CD4-positive, alpha-beta memory T cell (primary cell): ENCODE measurements around the gene CX3CL1. TPM values are rescaled to one million over a fixed set of nuclear protein-coding genes. Genes with fewer than 3 reads are reported as not detected.

Experiments used
- CTCF ChIA-PET: fragments of 350-600 bp; sonication (Branson Sonifier 250); formaldehyde crosslinking; loops from one replicate; lab custom pipeline; 2021; ENCODE audit warnings: inconsistent platforms; ENCODE audit not compliant: partially characterized antibody; lab: Charles Lee
- POLR2A ChIA-PET: fragments of 350-600 bp; sonication (Branson Sonifier 250); formaldehyde crosslinking; loops from one replicate; lab custom pipeline; 2021; ENCODE audit not compliant: partially characterized antibody; lab: Charles Lee
- DNase-seq, 5 donors: peaks; one replicate each; pipeline versions ENCODE4 v3.0.0 to v3.0.0-alpha.2; 2020 to 2022; ENCODE audit warnings: mixed read lengths in 1 of 5
- H3K27ac ChIP-seq: one replicate; pipeline ENCODE4 v1.7.0; 2013; ENCODE audit warnings: low read depth, low read length
- H3K27me3 ChIP-seq: 2 replicates; pipeline ENCODE4 v1.7.0; 2013; ENCODE audit warnings: mild to moderate bottlenecking, low read length, moderate library complexity; ENCODE audit not compliant: insufficient read depth
- H3K36me3 ChIP-seq: 2 replicates; pipeline ENCODE4 v1.7.0; 2013; ENCODE audit warnings: mild to moderate bottlenecking, low read length, moderate library complexity; ENCODE audit not compliant: insufficient read depth
- H3K4me1 ChIP-seq: 2 replicates; pipeline ENCODE4 v1.7.0; 2013; ENCODE audit warnings: mild to moderate bottlenecking, low read length, moderate library complexity; ENCODE audit not compliant: insufficient read depth
- H3K4me3 ChIP-seq, 2 donors: one replicate each; pipeline ENCODE4 v1.7.0; 2013; ENCODE audit warnings: low read length in 2 of 2, mild to moderate bottlenecking in 1 of 2
- H3K9me3 ChIP-seq, 2 donors: one replicate each; pipeline ENCODE4 v1.7.0; 2013; ENCODE audit warnings: low read length in 2 of 2, control low read depth in 1 of 2; ENCODE audit not compliant: control insufficient read depth in 1 of 2
- H3K27ac Mint-ChIP-seq, 7 donors: one replicate each; pipeline ENCODE4 v1.8.0; 2020 to 2021; ENCODE audit warnings: mixed read lengths in 7 of 7, mild to moderate bottlenecking in 6 of 7, inconsistent platforms in 3 of 7, moderate library complexity in 3 of 7
- H3K27me3 Mint-ChIP-seq, 2 donors: one replicate each; pipeline ENCODE4 v1.8.0; 2020 to 2021; ENCODE audit warnings: mixed read lengths in 2 of 2
- H3K36me3 Mint-ChIP-seq, 2 donors: one replicate each; pipeline ENCODE4 v1.8.0; 2020 to 2021; ENCODE audit warnings: mixed read lengths in 2 of 2, inconsistent platforms in 1 of 2, mild to moderate bottlenecking in 1 of 2
- H3K4me1 Mint-ChIP-seq, 4 donors: one replicate each; pipeline ENCODE4 v1.8.0; 2020 to 2021; ENCODE audit warnings: mixed read lengths in 4 of 4, mild to moderate bottlenecking in 1 of 4
- H3K4me3 Mint-ChIP-seq, 8 donors: one replicate each; pipeline ENCODE4 v1.8.0; 2020 to 2021; ENCODE audit warnings: mixed read lengths in 8 of 8, mild to moderate bottlenecking in 7 of 8, moderate library complexity in 6 of 8, inconsistent platforms in 3 of 8
- H3K9me3 Mint-ChIP-seq, 8 donors: one replicate each; pipeline ENCODE4 v1.8.0; 2020 to 2021; ENCODE audit warnings: mixed read lengths in 8 of 8, mild to moderate bottlenecking in 5 of 8, inconsistent platforms in 3 of 8, moderate library complexity in 1 of 8
- intact Hi-C: fragments of 100-400 bp; cut with micrococcal nuclease; formaldehyde crosslinking; loops from one replicate; pipeline ENCODE4 v1.15.1; 2023
- polyA plus RNA-seq, 2 donors: library from polyadenylated mRNA; unstranded; fragments of 300-500 nt; fragmentation: Illumina TruSeq; gene quantifications; one replicate each; pipeline ENCODE4 v1.2.3, GENCODE V29; 2021
- total RNA-seq, 2 experiments: library from RNA; stranded (reverse); gene quantifications; one replicate each; pipeline ENCODE4 v1.2.3, GENCODE V29; 2021

Gene CX3CL1
- total and polyA plus RNA-seq, 4 experiments from 2014 or later, result not detected

DNA sequence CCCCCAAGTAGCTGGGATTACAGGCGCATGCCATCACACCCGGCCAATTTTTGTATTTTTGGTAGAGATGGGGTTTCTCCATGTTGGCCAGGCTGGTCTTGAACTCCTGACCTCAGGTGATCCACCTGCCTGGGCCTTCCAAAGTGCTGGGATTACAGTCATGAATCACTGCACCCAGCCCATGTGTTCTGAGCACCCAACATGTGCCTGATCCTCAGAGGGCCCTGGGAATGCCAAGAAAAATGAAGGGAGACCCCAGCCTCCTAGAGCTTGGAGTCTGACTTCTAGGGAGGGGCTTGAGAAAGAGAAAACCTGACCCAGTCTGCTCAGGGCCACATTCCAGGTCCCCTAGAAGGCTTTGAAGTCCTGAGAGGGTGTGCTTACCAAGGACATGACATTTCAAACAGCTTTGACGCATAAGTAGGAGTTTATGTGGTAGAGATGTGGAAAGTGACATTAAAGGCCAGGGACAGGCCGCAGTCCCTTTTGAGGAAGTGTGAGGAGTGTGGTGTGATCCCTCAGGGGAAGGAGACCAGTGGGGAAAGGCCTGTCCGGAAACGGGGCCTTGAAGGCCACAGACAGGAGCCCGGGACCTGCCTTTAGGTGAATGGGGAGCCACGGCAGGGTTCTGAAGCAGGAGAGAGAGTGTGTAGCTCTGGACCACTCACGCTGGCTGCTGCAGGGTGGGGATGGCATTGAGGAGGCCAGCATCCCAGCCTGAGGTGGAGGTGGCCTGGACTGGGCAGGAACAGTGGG lies 14.8 kb upstream of the CX3CL1 start:
- Mint-ChIP-seq H3K4me1 (no peaks in the 10 kb centered on the region), H3K27ac (peak overlapping the region in 3 of 7 donors; percentile 16 to 61 (median 39)), H3K36me3 (no peaks in the 10 kb centered on the region), H3K4me3 (no peak overlapping the region), H3K9me3 (no peaks in the 10 kb centered on the region), H3K27me3 (peaks cover 2 to 3% of the 10 kb centered on the region in 2 donors)
- H3K27ac ChIP-seq, result no peak overlapping the region
- no peaks in the 10 kb centered on the region for H3K9me3 ChIP-seq
- CTCF ChIA-PET, result no interaction called here
- no peaks in the 10 kb centered on the region for H3K4me1 ChIP-seq
- intact Hi-C loops, result no loop called here
- POLR2A ChIA-PET, result no interaction called here
- H3K27me3 ChIP-seq, result no peaks in the 10 kb centered on the region
- no peaks in the 10 kb centered on the region for H3K36me3 ChIP-seq
- no peak for DNase-seq
- no peak overlapping the region for H3K4me3 ChIP-seq

DNA sequence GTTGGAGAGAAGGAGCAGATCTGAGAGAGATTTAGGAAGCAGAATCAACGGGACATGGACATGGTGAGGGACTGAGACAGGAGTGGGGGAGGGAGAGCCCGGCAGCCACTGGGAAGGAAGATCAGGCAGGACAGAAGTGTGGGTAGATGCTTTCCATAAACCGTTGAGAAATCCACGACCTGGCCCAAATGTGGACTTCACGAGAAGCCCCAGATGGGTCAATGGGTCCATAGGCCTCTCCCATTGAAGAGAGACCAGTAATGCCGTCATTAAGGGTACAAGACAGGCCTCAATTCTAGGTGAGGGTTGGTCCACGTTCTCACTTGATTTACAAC lies 14.2 kb upstream of the CX3CL1 start:
- Mint-ChIP-seq H3K4me3 (no peak overlapping the region), H3K9me3 (no peaks in the 10 kb centered on the region), H3K4me1 (no peaks in the 10 kb centered on the region), H3K27ac (peak overlapping the region in 1 of 7 donors; percentile 61), H3K27me3 (peaks cover 2 to 3% of the 10 kb centered on the region in 2 donors), H3K36me3 (no peaks in the 10 kb centered on the region)
- Histone ChIP-seq H3K4me3 (no peak overlapping the region), H3K27ac (no peak overlapping the region), H3K36me3 (no peaks in the 10 kb centered on the region), H3K4me1 (no peaks in the 10 kb centered on the region), H3K9me3 (no peaks in the 10 kb centered on the region), H3K27me3 (no peaks in the 10 kb centered on the region)
- POLR2A ChIA-PET, result no interaction called here
- intact Hi-C loops, result no loop called here
- CTCF ChIA-PET, result no interaction called here
- no peak for DNase-seq

DNA sequence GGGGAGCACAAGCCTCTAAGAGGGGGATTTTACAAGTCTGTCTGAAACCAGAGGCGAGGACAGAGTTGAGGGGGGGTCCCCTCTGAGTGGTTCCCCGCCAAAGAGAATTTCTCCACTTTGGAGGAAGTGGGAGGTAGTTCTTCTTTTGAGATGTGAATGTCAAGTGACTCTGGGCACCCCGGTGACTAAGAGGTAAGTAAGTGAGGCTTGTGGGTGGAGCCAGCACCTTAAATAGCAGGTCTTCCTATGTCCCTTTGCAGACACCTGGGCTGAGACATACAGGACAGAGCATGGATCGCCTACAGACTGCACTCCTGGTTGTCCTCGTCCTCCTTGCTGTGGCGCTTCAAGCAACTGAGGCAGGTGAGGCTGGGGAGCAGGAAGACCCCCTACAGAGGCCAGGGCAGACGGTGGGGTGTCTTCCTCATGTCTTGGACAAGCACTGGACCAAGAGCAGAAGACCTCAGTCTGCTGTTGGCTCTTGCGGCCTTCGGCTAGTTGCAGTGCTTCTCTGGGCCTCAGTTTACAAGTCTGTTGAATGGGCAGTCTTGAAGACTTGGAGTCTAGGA lies 13.7 kb upstream of the CX3CL1 start, which contains the start of gene CCL22:
Gene CCL22, plus strand, starts transcription at position 257 of the 569 bp plus-strand sequence. Its CDS starts 34 bp downstream, at position 291.
- Histone ChIP-seq H3K36me3 (no peaks in the 10 kb centered on the region), H3K27me3 (no peaks in the 10 kb centered on the region), H3K4me1 (no peaks in the 10 kb centered on the region), H3K9me3 (no peaks in the 10 kb centered on the region), H3K4me3 (no peak within 1 kb of the TSS), H3K27ac (no peak within 1 kb of the TSS)
- Mint-ChIP-seq H3K9me3 (no peaks in the 10 kb centered on the region), H3K36me3 (no peaks in the 10 kb centered on the region), H3K4me1 (no peaks in the 10 kb centered on the region), H3K27me3 (peaks cover under 1 to 2% of the 10 kb centered on the region in 2 donors), H3K27ac (peak within 1 kb of the TSS in 3 of 7 donors; percentile 16 to 61 (median 39)), H3K4me3 (no peak within 1 kb of the TSS)
- ChIA-PET POLR2A (no interaction called here), CTCF (no interaction called here)
- intact Hi-C loops, result no loop called here
- no peak for DNase-seq

DNA sequence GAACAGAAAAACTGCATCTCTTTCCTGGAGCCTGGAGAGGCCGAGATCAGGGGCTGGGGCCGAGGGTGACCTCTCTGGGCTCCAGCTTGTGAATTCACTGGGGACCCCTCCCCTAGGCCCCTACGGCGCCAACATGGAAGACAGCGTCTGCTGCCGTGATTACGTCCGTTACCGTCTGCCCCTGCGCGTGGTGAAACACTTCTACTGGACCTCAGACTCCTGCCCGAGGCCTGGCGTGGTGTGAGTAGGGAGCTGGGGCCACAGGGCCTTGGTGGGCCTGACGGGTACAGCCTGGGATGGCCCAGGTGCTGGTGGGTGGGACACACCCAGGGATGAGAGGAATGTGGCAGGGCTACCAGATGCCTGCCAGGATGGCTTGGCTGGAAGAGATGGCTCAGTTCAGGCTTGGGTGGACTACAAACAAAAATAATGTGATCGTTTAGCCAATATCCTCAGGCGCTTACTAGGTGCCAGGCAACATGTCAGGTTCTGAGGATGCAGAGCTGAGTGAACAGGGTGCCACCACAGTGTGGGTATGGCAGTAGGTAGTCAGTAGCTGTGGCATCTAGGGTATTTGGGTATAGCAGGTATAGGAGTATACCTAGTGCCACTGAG lies 11.9 kb upstream of the CX3CL1 start:
- CTCF ChIA-PET, result no interaction called here
- no peak for DNase-seq
- no peaks in the 10 kb centered on the region for H3K4me1 Mint-ChIP-seq

DNA sequence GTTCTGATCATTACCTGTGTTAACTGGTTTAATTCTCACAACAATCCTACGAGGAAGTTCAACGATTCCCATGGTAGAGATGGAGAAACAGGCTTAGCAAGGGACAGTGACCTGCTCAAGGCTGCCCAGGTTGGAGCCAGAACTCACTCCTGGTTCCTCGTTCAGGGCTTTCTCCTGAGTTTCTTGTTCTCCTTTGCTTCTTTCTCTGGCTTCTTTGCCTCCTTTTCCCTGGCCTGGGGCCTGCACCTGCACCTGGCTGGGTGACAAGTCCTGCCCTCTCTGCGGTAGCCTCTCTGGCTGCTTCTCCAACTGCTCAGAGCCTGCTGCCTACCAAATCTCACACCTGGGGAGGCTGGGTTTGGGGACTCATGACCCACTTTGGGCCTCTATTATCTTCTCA lies 10.9 kb upstream of the CX3CL1 start:
- CTCF ChIA-PET, result no interaction called here
- H3K4me3 ChIP-seq, result no peak overlapping the region
- Mint-ChIP-seq H3K36me3 (no peaks in the 10 kb centered on the region), H3K27ac (no peak overlapping the region), H3K4me3 (no peak overlapping the region), H3K4me1 (no peaks in the 10 kb centered on the region), H3K27me3 (peaks cover 3 to 14% of the 10 kb centered on the region in 2 donors), H3K9me3 (no peaks in the 10 kb centered on the region)
- H3K9me3 ChIP-seq, result no peaks in the 10 kb centered on the region
- H3K36me3 ChIP-seq, result no peaks in the 10 kb centered on the region
- intact Hi-C loops, result no loop called here
- H3K27me3 ChIP-seq, result no peaks in the 10 kb centered on the region
- no peak overlapping the region for H3K27ac ChIP-seq
- H3K4me1 ChIP-seq, result no peaks in the 10 kb centered on the region
- POLR2A ChIA-PET, result no interaction called here
- no peak for DNase-seq

More for the DNA sequence above, 11.9 kb upstream of the CX3CL1 start:
- intact Hi-C loops, result no loop called here
- Mint-ChIP-seq H3K9me3 (no peaks in the 10 kb centered on the region), H3K4me3 (no peak overlapping the region), H3K27ac (no peak overlapping the region), H3K27me3 (peaks cover 3 to 10% of the 10 kb centered on the region in 2 donors), H3K36me3 (no peaks in the 10 kb centered on the region)
- Histone ChIP-seq H3K27ac (no peak overlapping the region), H3K27me3 (no peaks in the 10 kb centered on the region), H3K36me3 (no peaks in the 10 kb centered on the region), H3K9me3 (no peaks in the 10 kb centered on the region), H3K4me1 (no peaks in the 10 kb centered on the region), H3K4me3 (no peak overlapping the region)
- POLR2A ChIA-PET, result no interaction called here

DNA sequence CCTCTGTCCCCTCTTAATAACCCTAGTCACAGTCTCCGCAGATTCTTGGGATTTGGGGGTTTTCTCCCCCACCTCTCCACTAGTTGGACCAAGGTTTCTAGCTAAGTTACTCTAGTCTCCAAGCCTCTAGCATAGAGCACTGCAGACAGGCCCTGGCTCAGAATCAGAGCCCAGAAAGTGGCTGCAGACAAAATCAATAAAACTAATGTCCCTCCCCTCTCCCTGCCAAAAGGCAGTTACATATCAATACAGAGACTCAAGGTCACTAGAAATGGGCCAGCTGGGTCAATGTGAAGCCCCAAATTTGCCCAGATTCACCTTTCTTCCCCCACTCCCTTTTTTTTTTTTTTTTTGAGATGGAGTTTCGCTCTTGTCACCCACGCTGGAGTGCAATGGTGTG lies 8.1 kb upstream of the CX3CL1 start:
- no peak overlapping the region for H3K4me3 Mint-ChIP-seq

DNA sequence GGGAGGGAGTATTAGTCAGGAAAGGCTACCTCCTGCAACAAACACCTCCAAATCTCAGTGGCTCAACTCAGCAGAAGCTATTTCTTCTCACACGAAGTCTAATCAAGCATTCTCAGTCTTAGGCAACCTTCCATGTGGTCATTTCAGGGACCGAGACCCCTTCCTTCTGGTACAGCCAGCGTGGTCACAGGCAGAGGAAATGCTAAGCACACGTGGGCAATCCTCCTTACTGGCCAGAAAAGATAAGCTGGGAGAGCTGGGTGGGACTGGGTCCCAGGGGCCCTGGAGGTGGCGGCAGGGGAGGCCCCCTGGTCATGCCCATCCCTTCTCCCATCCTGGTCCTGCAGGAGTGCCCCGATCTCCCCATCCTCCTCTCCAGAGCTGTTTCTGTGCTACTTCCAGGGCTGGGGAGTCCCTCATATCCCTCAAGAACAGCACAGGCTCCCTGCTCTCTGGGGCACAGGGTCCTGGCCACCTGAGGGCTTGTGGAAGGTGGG lies 5.7 kb upstream of the CX3CL1 start:
- no peak overlapping the region for H3K27ac ChIP-seq
- Mint-ChIP-seq H3K27me3 (peaks cover 8 to 28% of the 10 kb centered on the region in 2 donors), H3K36me3 (no peaks in the 10 kb centered on the region), H3K9me3 (no peaks in the 10 kb centered on the region), H3K27ac (no peak overlapping the region), H3K4me1 (no peaks in the 10 kb centered on the region), H3K4me3 (no peak overlapping the region)
- DNase-seq, result no peak
- no peaks in the 10 kb centered on the region for H3K27me3 ChIP-seq
- H3K4me3 ChIP-seq, result no peak overlapping the region
- H3K9me3 ChIP-seq, result no peaks in the 10 kb centered on the region
- no peaks in the 10 kb centered on the region for H3K4me1 ChIP-seq
- intact Hi-C loops, result no loop called here
- ChIA-PET POLR2A (no interaction called here), CTCF (no interaction called here)
- H3K36me3 ChIP-seq, result no peaks in the 10 kb centered on the region

More for the DNA sequence above, 8.1 kb upstream of the CX3CL1 start:
- Histone ChIP-seq H3K4me1 (no peaks in the 10 kb centered on the region), H3K9me3 (no peaks in the 10 kb centered on the region), H3K27ac (no peak overlapping the region), H3K4me3 (no peak overlapping the region), H3K36me3 (no peaks in the 10 kb centered on the region), H3K27me3 (no peaks in the 10 kb centered on the region)
- Mint-ChIP-seq H3K36me3 (no peaks in the 10 kb centered on the region), H3K27ac (no peak overlapping the region), H3K4me1 (no peaks in the 10 kb centered on the region), H3K27me3 (peaks cover 8 to 23% of the 10 kb centered on the region in 2 donors), H3K9me3 (no peaks in the 10 kb centered on the region)
- ChIA-PET CTCF (no interaction called here), POLR2A (no interaction called here)
- no peak for DNase-seq
- intact Hi-C loops, result no loop called here
